Breast epithelium (tissue), 4 donors: ENCODE results near the gene SNUPN. TPM values are rescaled to one million over a fixed set of nuclear protein-coding genes. Genes with fewer than 3 reads are reported as not detected.
"Not testable (repeated sequence)": the region's sequence is repeated elsewhere in the genome, so short reads cannot be mapped to it uniquely, and the experiment has no call there.

ENCODE experiments used
- DNase-seq, 2 donors: peaks; one replicate each; pipeline ENCODE4 v3.0.0-alpha.2; 2019; ENCODE audit warnings: low spot score in 2 of 2
- H3K27ac ChIP-seq, 2 donors: fragments of 200-600 bp; sonication (generic) in 1 of 2; one replicate each; pipeline ENCODE4 v1.5.1; 2016 to 2019; ENCODE audit warnings: mild to moderate bottlenecking in 1 of 2
- H3K27me3 ChIP-seq, 2 donors: fragments of 200-600 bp; sonication (generic) in 1 of 2; one replicate each; pipeline versions ENCODE4 v1.5.1 to v1.6.0; 2017 to 2019; ENCODE audit warnings: control low read depth in 1 of 2, mild to moderate bottlenecking in 1 of 2
- H3K36me3 ChIP-seq: fragments of 200-600 bp; one replicate; pipeline ENCODE4 v1.5.1; 2019
- H3K4me1 ChIP-seq, 2 donors: fragments of 200-600 bp; sonication (generic); one replicate each; pipeline ENCODE4 v1.5.1; 2016 to 2019; ENCODE audit warnings: control low read depth in 1 of 2
- H3K4me3 ChIP-seq, 3 donors: fragments of 200-600 bp; sonication (generic); 1 replicate in 2 of 3; 2 replicates in 1 of 3; pipeline ENCODE4 v1.5.1; 2016 to 2019; ENCODE audit warnings: mild to moderate bottlenecking in 3 of 3, moderate library complexity in 2 of 3
- H3K9me3 ChIP-seq, 2 donors: fragments of 200-600 bp; sonication (generic) in 1 of 2; one replicate each; pipeline ENCODE4 v1.5.1; 2016 to 2019; ENCODE audit warnings: control low read depth in 1 of 2
- POLR2A ChIP-seq: fragments of 450-650 bp; IDR thresholded peaks from one replicate; pipeline ENCODE4 v1.6.1; 2016; ENCODE audit warnings: antibody characterized with exemption, mild to moderate bottlenecking, moderate library complexity
- POLR2AphosphoS5 ChIP-seq, 3 donors: sonication (generic); formaldehyde crosslinking; IDR thresholded peaks; one replicate each; pipeline ENCODE4 v1.6.1; 2017; ENCODE audit warnings: antibody characterized with exemption in 3 of 3
- intact Hi-C: fragments of 100-400 bp; cut with DNase I; formaldehyde crosslinking; loops from one replicate; pipeline ENCODE4 v1.15.1; 2023; ENCODE audit warnings: low total_unique reads
- total RNA-seq, 3 donors: library from RNA; depleted of rRNA; stranded (reverse); fragments of >200 nt; gene quantifications; one replicate each; pipeline ENCODE4 v1.1.0, GENCODE V29; 2016
- TF ChIP-seq, protein P1 (sequence below), 3 donors: fragments of 450-650 bp; IDR thresholded peaks; one replicate each; pipeline ENCODE4 v1.5.1; 2016 to 2017; ENCODE audit warnings: antibody characterized with exemption in 3 of 3, mild to moderate bottlenecking in 3 of 3, moderate library complexity in 3 of 3

SNUPN gene
- total RNA-seq, 3 donors from 2014 or later: 19.8 to 24.9 (median 23.6) TPM

DNA sequence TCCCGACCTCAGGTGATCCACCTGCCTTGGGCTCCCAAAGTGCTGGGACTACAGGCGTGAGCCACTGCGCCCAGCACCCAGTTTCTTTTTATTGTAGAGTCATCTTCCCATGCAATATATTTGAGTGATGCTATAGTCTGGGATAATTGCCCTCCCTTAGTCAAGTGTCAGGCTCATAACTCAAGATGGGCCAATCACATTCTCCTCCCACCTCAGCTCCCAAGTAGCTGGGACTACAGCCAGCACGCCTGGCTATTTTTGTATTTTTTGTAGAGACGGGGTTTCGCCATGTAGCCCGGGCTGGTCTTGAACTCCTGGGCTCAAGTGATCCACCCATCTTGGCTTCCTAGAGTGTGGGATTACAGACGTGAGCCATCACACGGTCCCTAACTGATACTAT lies 31.2 kb downstream of the SNUPN start:
- H3K36me3 ChIP-seq: no peaks in the 10 kb centered on the region

DNA sequence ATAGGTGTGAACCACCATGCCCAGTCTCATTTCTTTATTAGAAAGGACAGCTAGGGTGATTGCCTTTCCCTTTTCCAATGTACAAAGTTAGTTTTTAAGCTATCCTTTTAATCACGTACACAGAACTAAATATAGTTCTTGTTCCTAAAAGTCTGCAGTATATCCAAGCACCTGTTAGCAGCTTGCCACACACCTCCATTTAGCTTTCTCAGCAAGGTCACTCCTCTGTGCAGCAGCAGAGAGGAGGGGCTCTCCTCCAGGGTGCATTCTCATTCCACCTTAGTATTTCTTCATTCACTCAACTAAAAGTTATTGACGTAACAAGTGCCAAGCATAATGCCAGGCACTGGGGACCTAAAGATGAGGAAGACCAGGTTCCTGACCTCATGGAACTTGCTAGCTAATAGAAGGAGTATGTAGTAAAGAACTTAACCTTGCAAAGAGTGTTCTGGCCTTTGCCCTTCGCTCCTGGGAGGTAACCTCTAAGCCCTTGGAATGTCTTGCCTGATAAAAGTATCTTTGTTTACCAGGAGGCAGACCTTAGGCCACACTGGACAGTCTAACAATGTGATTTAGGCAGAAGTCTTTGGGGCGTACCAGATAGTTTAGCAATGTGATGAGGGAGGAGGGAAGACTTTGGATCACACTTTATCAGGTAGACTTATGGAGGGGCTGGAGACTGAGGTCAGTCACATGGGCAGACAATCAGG lies 33.7 kb downstream of the SNUPN start:
- intact Hi-C loops: no loop called here
- Histone ChIP-seq H3K4me1 (no peaks in the 10 kb centered on the region), H3K36me3 (no peaks in the 10 kb centered on the region), H3K9me3 (no peaks in the 10 kb centered on the region), H3K4me3 (no peak overlapping the region), H3K27ac (no peak overlapping the region), H3K27me3 (no peaks in the 10 kb centered on the region)
- DNase-seq: no peak
- TF ChIP-seq, protein P1, sequence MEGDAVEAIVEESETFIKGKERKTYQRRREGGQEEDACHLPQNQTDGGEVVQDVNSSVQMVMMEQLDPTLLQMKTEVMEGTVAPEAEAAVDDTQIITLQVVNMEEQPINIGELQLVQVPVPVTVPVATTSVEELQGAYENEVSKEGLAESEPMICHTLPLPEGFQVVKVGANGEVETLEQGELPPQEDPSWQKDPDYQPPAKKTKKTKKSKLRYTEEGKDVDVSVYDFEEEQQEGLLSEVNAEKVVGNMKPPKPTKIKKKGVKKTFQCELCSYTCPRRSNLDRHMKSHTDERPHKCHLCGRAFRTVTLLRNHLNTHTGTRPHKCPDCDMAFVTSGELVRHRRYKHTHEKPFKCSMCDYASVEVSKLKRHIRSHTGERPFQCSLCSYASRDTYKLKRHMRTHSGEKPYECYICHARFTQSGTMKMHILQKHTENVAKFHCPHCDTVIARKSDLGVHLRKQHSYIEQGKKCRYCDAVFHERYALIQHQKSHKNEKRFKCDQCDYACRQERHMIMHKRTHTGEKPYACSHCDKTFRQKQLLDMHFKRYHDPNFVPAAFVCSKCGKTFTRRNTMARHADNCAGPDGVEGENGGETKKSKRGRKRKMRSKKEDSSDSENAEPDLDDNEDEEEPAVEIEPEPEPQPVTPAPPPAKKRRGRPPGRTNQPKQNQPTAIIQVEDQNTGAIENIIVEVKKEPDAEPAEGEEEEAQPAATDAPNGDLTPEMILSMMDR (IDR thresholded peaks at IDR 0.05): no peak
- TF ChIP-seq POLR2AphosphoS5 (IDR thresholded peaks at IDR 0.05): no peak
- TF ChIP-seq POLR2A: no peak

More for the DNA sequence above, 31.2 kb downstream of the SNUPN start:
- no peak for DNase-seq
- TF ChIP-seq POLR2A (no peak), POLR2AphosphoS5 (IDR thresholded peaks at IDR 0.05) (no peak)
- TF ChIP-seq, protein P1 (IDR thresholded peaks at IDR 0.05): no peak
- Histone ChIP-seq H3K4me3 (no peak overlapping the region), H3K4me1 (no peaks in the 10 kb centered on the region), H3K27ac (no peak overlapping the region), H3K27me3 (no peaks in the 10 kb centered on the region), H3K9me3 (no peaks in the 10 kb centered on the region)
- intact Hi-C loops: no loop called here

DNA sequence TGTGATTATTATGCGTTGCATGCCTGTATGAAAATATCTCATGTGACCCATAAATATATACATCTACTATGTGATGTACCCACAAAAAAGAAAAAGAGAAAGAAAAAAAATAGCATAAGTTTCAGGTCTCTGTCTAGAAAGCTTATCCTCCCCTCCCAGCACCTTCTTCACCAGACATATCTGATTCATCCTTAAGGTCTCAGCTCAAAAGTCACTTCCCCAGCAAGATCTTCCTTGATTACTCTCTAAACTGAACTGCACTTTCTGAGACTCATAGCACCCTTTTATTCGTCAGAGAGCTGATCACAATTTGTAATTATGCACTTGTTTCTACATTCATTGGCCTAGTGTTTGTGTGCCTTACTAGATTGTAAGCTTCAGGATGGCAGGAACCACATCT lies 35.3 kb downstream of the SNUPN start:
- Histone ChIP-seq H3K4me1 (no peaks in the 10 kb centered on the region), H3K27ac (no peak overlapping the region), H3K4me3 (no peak overlapping the region), H3K27me3 (no peaks in the 10 kb centered on the region), H3K9me3 (no peaks in the 10 kb centered on the region), H3K36me3 (no peaks in the 10 kb centered on the region)
- intact Hi-C loops: no loop called here
- no peak for DNase-seq
- TF ChIP-seq, protein P1 (IDR thresholded peaks at IDR 0.05): no peak
- TF ChIP-seq POLR2AphosphoS5 (IDR thresholded peaks at IDR 0.05): no peak
- TF ChIP-seq POLR2A: no peak

DNA sequence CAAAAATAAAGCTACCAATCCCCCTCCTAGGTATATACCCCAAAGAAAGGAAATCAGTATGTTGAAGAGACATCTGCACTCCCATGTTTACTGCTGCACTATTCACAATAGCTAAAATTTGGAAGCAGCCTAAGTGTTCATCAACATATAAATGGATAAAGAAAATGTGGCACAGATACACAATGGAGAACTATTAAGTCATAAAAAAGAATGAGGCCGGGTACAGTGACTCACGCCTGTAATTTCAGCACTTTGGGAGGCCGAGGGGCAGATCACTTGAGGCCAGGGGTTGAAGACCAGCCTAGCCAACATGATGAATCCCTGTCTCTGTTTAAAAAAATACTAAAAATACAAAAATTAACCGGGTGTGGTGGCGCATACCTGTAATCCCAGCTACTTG lies 36.5 kb downstream of the SNUPN start:
- H3K9me3 ChIP-seq: no peaks in the 10 kb centered on the region
- no peak overlapping the region for H3K4me3 ChIP-seq
- DNase-seq: no peak
- H3K27me3 ChIP-seq: no peaks in the 10 kb centered on the region
- no peaks in the 10 kb centered on the region for H3K4me1 ChIP-seq
- intact Hi-C loops: no loop called here
- no peak overlapping the region for H3K27ac ChIP-seq
- no peaks in the 10 kb centered on the region for H3K36me3 ChIP-seq
- TF ChIP-seq, protein P1 (IDR thresholded peaks at IDR 0.05): no peak
- TF ChIP-seq POLR2AphosphoS5 (IDR thresholded peaks at IDR 0.05) (no peak), POLR2A (no peak)

DNA sequence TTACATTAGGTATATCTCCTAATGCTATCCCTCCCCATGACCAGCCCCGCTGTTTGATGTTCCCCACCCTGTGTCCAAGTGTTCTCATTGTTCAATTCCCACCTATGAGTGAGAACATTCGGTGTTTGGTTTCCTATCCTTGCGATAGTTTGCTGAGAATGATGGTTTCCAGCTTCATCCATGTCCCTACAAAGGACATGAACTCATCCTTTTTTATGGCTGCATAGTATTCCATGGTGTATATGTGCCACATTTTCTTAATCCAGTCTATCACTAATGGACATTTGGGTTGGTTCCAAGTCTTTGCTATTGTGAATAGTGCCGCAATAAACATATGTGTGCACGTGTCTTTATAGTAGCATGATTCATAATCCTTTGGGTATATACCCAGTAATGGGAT lies 39.1 kb downstream of the SNUPN start:
- H3K9me3 ChIP-seq, H3K4me3 ChIP-seq, H3K4me1 ChIP-seq, H3K36me3 ChIP-seq, DNase-seq, H3K27ac ChIP-seq, intact Hi-C loops, H3K27me3 ChIP-seq: not testable (repeated sequence)
